A673 (cell line): Measurements from ENCODE around the gene DNAH3. TPM values are rescaled to one million over a fixed set of nuclear protein-coding genes. Genes with fewer than 3 reads are reported as not detected.

ENCODE experiments used
- BruUV-seq: library from RNA; stranded (reverse); fragments of 400-500 nt; replicated peaks from 2 replicates; lab custom pipeline; 2021; lab: Mats Ljungman, UMichigan
- CTCF ChIA-PET: fragments of 300-600 bp; sonication (Branson Sonifier 250); formaldehyde crosslinking; loops from one replicate; lab custom pipeline; 2022; ENCODE audit warnings: antibody characterized with exemption; lab: Charles Lee
- POLR2A ChIA-PET: fragments of 300-600 bp; sonication (Branson Sonifier 250); formaldehyde crosslinking; loops from one replicate; lab custom pipeline; 2022; ENCODE audit warnings: antibody characterized with exemption; ENCODE audit not compliant: low non-redundant PET; lab: Charles Lee
- DNase-seq: peaks from one replicate; pipeline ENCODE4 v3.0.0-alpha.2; 2015; ENCODE audit warnings: low spot score
- H3K27ac ChIP-seq: fragments of 200-600 bp; sonication (generic); 2 replicates; pipeline ENCODE4 v1.5.1; 2016; ENCODE audit warnings: mixed run types, low read depth, mild to moderate bottlenecking, mixed read lengths, antibody characterized with exemption, low read length; ENCODE audit not compliant: poor library complexity, severe bottlenecking
- H3K27me3 ChIP-seq: fragments of 200-600 bp; sonication (generic); replicated peaks from 2 replicates; pipeline ENCODE4 v1.6.1; 2017; ENCODE audit warnings: mixed run types, low read depth, mild to moderate bottlenecking, mixed read lengths, antibody characterized with exemption, low read length; ENCODE audit not compliant: insufficient read depth, poor library complexity
- H3K36me3 ChIP-seq: fragments of 200-600 bp; sonication (generic); 2 replicates; pipeline ENCODE4 v1.6.1; 2016; ENCODE audit warnings: mixed run types, mild to moderate bottlenecking, mixed read lengths, antibody characterized with exemption, low read length; ENCODE audit not compliant: insufficient read depth, poor library complexity, severe bottlenecking
- H3K4me1 ChIP-seq: fragments of 200-600 bp; sonication (generic); 2 replicates; pipeline ENCODE4 v1.6.1; 2017; ENCODE audit warnings: mixed run types, mild to moderate bottlenecking, mixed read lengths, antibody characterized with exemption, low read length; ENCODE audit not compliant: insufficient read depth, poor library complexity, severe bottlenecking
- H3K4me3 ChIP-seq: fragments of 200-600 bp; sonication (generic); 2 replicates; pipeline ENCODE4 v1.5.1; 2016; ENCODE audit warnings: low read depth, mixed run types, mild to moderate bottlenecking, mixed read lengths, low read length; ENCODE audit not compliant: poor library complexity, severe bottlenecking
- H3K9me3 ChIP-seq: fragments of 200-600 bp; sonication (generic); 2 replicates; pipeline ENCODE4 v1.6.1; 2016; ENCODE audit warnings: mixed run types, low read depth, mild to moderate bottlenecking, mixed read lengths, antibody characterized with exemption, low read length; ENCODE audit not compliant: poor library complexity, severe bottlenecking
- EZH2 ChIP-seq: fragments of 200-600 bp; sonication (generic); IDR thresholded peaks from 2 replicates; pipeline ENCODE4 v1.6.1; 2017; ENCODE audit warnings: borderline replicate concordance, low read depth, mild to moderate bottlenecking, mixed read lengths, antibody characterized with exemption, low read length; ENCODE audit not compliant: poor library complexity, severe bottlenecking
- intact Hi-C: fragments of 100-400 bp; cut with micrococcal nuclease; formaldehyde crosslinking; loops from one replicate; pipeline ENCODE4 v1.10.0; 2022; ENCODE audit not compliant: unreplicated experiment
- total RNA-seq: library from RNA; stranded (reverse); gene quantifications from 2 replicates; pipeline ENCODE4 v1.2.3, GENCODE V29; 2021
- TF ChIP-seq, protein P1 (sequence below): fragments of 300-800, 200-600 bp; sonication (generic); conservative IDR thresholded peaks from 2 replicates; pipeline ENCODE4 v1.5.1; 2017; ENCODE audit warnings: low read depth, mild to moderate bottlenecking, antibody characterized with exemption, low read length, moderate library complexity, mixed read lengths

The DNAH3 gene
- total RNA-seq, 1 experiment from 2014 or later, result not detected

DNA sequence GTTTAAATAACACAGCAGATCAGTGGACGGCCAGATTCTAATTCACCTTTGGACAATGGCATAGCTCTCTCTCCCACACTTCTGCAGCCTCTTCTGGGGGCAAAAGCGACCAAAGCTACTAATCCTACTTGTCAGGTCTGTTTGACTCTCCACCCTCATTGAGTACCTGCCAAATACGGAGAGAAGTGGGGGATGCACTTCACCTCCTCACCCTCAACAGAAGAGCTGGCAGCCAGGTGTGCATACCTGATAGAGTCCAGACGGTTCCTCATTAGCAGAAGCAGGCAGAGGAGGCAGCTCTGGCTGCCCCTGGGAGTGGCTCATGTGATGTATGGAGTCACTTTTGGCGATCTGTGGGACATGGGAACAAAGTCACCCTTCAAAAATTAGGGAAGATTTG, 4.9 kb downstream of the DNAH3 start:
- POLR2A ChIA-PET, result no interaction called here

DNA sequence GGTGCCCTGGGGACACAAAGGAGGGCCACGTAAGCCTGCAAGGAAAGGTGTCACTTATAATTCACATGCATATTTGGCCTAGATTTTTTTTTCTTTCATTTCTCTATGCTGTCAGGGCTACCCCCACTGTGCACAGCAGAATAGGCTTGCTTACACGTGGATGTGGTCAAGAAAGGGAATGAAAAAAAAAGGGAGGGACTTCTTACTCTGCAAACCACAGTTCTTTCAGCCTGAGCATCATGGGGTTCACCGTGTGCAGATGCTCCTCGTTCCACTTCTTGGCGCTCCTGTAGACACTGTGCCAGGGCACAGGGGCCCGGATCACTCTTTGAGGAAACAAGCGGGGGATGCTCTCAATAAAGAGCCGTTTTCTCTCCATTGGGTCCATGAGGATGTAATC, 16.6 kb downstream of the DNAH3 start:
- TF ChIP-seq EZH2, result no peak
- TF ChIP-seq, protein P1, sequence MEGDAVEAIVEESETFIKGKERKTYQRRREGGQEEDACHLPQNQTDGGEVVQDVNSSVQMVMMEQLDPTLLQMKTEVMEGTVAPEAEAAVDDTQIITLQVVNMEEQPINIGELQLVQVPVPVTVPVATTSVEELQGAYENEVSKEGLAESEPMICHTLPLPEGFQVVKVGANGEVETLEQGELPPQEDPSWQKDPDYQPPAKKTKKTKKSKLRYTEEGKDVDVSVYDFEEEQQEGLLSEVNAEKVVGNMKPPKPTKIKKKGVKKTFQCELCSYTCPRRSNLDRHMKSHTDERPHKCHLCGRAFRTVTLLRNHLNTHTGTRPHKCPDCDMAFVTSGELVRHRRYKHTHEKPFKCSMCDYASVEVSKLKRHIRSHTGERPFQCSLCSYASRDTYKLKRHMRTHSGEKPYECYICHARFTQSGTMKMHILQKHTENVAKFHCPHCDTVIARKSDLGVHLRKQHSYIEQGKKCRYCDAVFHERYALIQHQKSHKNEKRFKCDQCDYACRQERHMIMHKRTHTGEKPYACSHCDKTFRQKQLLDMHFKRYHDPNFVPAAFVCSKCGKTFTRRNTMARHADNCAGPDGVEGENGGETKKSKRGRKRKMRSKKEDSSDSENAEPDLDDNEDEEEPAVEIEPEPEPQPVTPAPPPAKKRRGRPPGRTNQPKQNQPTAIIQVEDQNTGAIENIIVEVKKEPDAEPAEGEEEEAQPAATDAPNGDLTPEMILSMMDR, result no peak
- no peaks in the 10 kb centered on the region for H3K4me1 ChIP-seq
- BruUV-seq, result no TSS peak
- no peak for DNase-seq
- H3K27ac ChIP-seq, result no peak overlapping the region
- POLR2A ChIA-PET, result no interaction called here
- no peak overlapping the region for H3K4me3 ChIP-seq
- H3K36me3 ChIP-seq, result no peaks in the 10 kb centered on the region
- peaks cover 10% of the 10 kb centered on the region for H3K27me3 ChIP-seq
- intact Hi-C loops, result no loop called here
- CTCF ChIA-PET, result no interaction called here
- H3K9me3 ChIP-seq, result no peaks in the 10 kb centered on the region

More for the DNA sequence above, 4.9 kb downstream of the DNAH3 start:
- H3K4me1 ChIP-seq, result no peaks in the 10 kb centered on the region
- H3K27me3 ChIP-seq, result no peaks in the 10 kb centered on the region
- no peak overlapping the region for H3K27ac ChIP-seq
- H3K9me3 ChIP-seq, result no peaks in the 10 kb centered on the region
- TF ChIP-seq, protein P1, result no peak
- TF ChIP-seq EZH2, result no peak
- intact Hi-C loops, result loop anchor here (5.0 to 10.0 kb wide), 2 partner anchors 61 to 293 kb away; no protein-coding TSS in a partner anchor
- H3K4me3 ChIP-seq, result no peak overlapping the region
- H3K36me3 ChIP-seq, result no peaks in the 10 kb centered on the region
- DNase-seq, result no peak
- CTCF ChIA-PET, result no interaction called here
- no TSS peak for BruUV-seq

DNA sequence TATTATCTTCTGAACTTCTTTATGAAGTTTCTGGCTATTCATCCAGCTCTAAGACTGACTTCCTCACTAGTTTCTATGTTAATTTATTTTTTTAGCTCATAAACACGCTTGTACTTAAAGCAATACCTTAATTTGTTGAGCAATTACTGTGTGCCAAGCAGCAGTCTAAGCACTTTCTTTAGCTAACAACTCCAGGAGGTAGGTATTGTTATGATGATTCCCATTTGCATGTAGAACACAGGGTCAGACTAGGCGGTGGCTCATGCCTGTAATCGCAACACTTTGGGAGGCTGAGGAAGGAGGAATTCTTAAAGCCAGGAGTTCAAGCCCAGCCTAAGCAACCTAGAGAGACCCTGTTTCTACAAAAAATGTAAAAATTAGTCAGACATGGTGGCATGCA, 19.8 kb downstream of the DNAH3 start:
- Histone ChIP-seq H3K4me3 (no peak overlapping the region), H3K27ac (no peak overlapping the region), H3K27me3 (peaks cover 10% of the 10 kb centered on the region), H3K4me1 (no peaks in the 10 kb centered on the region), H3K9me3 (no peaks in the 10 kb centered on the region), H3K36me3 (no peaks in the 10 kb centered on the region)
- ChIA-PET POLR2A (no interaction called here), CTCF (no interaction called here)
- DNase-seq, result no peak
- intact Hi-C loops, result no loop called here
- TF ChIP-seq EZH2, result no peak
- TF ChIP-seq, protein P1, result no peak
- no TSS peak for BruUV-seq
